ENCODE data around the gene SCAMP1. TPM values are rescaled to one million over a fixed set of nuclear protein-coding genes. Genes with fewer than 3 reads are reported as not detected.

The SCAMP1 gene
- total and polyA plus RNA-seq, 5 donors from 2014 or later = 22.1 to 44.8 (median 41.2) TPM

DNA sequence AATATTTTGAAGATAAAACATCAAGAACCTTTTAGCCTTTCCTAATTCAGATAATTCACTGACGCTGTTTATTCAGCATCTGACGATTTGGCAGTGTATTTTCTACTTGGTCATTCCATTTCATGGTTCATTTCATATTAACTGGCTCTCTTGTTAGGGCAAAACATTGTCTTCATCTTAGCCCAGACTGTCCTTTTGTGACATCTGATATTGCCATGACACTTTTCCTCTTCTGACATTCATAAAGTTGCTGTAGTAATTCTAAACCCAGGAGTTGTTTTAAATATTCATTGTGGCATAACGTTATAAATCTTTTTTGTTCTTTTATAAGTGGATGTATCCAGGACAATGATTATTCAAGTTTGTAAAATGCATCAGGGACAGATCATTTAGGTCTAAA, 1.8 kb downstream of the SCAMP1 start:
- Mint-ChIP-seq H3K36me3 (no peaks in the 10 kb centered on the region), H3K27me3 (no peaks in the 10 kb centered on the region), H3K9me3 (peaks cover 0 to 2% (median 0%) of the 10 kb centered on the region in 7 donors), H3K27ac (peak overlapping the region in 2 of 3 donors; percentile 1 to 59), H3K4me3 (peak overlapping the region; percentile 97 to 98 (median 98)), H3K4me1 (peaks cover 33 to 70% (median 56%) of the 10 kb centered on the region in 4 donors)
- no peaks in the 10 kb centered on the region for H3K27me3 ChIP-seq (ENCODE audit: control insufficient read depth, insufficient read depth, low read length)
- peak overlapping the region; percentile 86 for H3K4me3 ChIP-seq (ENCODE audit: low read depth, low read length)
- no peaks in the 10 kb centered on the region for H3K9me3 ChIP-seq (ENCODE audit: control insufficient read depth in 2 of 2, low read length in 2 of 2)
- no peaks in the 10 kb centered on the region for H3K36me3 ChIP-seq (ENCODE audit: control insufficient read depth, insufficient read depth, low read length)
- no peak for ATAC-seq (ENCODE audit: low read depth in 2 of 2)
- no peak for DNase-seq
- H3K4me1 ChIP-seq (ENCODE audit: control insufficient read depth, insufficient read depth, low read length, poor library complexity, severe bottlenecking) = peaks cover 29% of the 10 kb centered on the region
- H3K27ac ChIP-seq (ENCODE audit: insufficient read depth, low read length, poor library complexity, severe bottlenecking) = no peak overlapping the region

DNA sequence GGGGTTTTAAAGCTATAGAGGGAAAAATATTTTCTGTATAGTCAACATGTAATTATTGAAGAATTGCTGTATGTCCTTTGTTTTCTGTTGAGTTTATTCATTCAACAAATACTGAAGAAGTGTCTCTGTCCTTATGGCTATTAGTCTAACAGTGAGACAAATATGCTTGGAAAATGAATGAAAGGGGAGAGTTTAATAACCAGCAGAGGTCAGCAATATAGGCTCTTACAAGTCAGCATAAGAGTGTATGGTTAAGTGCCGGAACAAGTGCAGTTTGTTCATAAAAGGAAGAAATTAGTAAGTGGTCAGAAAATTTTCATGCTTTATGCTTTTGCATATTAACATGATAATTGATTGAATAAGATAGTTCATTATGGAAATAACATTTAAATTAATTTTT, 3.6 kb downstream of the SCAMP1 start:
- no peak for ATAC-seq (ENCODE audit: low read depth in 2 of 2)
- Mint-ChIP-seq H3K36me3 (no peaks in the 10 kb centered on the region), H3K9me3 (no peaks in the 10 kb centered on the region), H3K4me1 (peaks cover 36 to 73% (median 54%) of the 10 kb centered on the region in 4 donors), H3K4me3 (peak overlapping the region in 2 of 4 donors; percentile 42 to 90), H3K27ac (no peak overlapping the region), H3K27me3 (no peaks in the 10 kb centered on the region)
- H3K4me1 ChIP-seq (ENCODE audit: control insufficient read depth, insufficient read depth, low read length, poor library complexity, severe bottlenecking) = peaks cover 19% of the 10 kb centered on the region
- no peak overlapping the region for H3K27ac ChIP-seq (ENCODE audit: insufficient read depth, low read length, poor library complexity, severe bottlenecking)
- no peak overlapping the region for H3K4me3 ChIP-seq (ENCODE audit: low read depth, low read length)
- H3K27me3 ChIP-seq (ENCODE audit: control insufficient read depth, insufficient read depth, low read length) = no peaks in the 10 kb centered on the region
- H3K9me3 ChIP-seq (ENCODE audit: control insufficient read depth in 2 of 2, low read length in 2 of 2) = no peaks in the 10 kb centered on the region
- H3K36me3 ChIP-seq (ENCODE audit: control insufficient read depth, insufficient read depth, low read length) = no peaks in the 10 kb centered on the region
- no peak for DNase-seq

DNA sequence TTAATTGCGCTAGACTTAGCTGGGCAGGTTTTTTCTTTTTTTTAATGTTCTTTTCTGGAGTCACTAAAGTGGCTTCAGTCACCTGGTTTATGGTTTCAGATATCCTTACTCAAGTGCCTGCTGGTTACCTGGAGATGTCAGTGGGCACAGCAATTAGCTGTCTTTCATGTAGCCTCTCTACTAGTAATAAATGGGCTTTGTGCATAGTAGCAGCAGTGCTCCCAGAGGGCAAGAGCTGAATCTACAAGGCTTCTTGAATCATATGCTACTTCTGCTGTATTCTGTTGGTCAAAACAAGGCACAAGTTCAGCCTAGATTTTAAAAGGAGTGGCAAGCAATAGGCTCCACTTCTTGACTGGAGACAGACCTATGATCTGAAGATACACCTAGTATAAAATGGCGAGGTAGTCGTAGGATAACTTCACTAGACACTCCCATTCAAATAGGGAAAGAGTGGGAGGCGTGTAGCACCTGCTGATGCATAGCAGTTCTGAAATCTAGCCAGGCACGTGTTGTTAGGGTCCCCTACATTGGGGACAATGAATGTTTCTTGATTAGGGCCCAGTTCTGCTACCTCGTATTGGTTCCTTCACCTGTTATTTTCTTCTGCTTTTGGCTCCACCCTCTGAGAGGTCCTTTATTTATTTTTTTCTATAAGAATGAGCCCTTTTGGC, 7.0 kb downstream of the SCAMP1 start:
- ATAC-seq (ENCODE audit: low read depth in 2 of 2) (no peak), DNase-seq (peak in 1 of 3 donors; percentile 18)
- no peaks in the 10 kb centered on the region for H3K36me3 Mint-ChIP-seq
- H3K27me3 ChIP-seq (ENCODE audit: control insufficient read depth, insufficient read depth, low read length) = no peaks in the 10 kb centered on the region
- H3K36me3 ChIP-seq (ENCODE audit: control insufficient read depth, insufficient read depth, low read length) = no peaks in the 10 kb centered on the region
- peak overlapping the region in 2 of 4 donors; percentile 1 to 7 for H3K4me3 Mint-ChIP-seq
- H3K27ac Mint-ChIP-seq = peak overlapping the region in 1 of 3 donors; percentile 0
- no peaks in the 10 kb centered on the region for H3K27me3 Mint-ChIP-seq
- no peak overlapping the region for H3K4me3 ChIP-seq (ENCODE audit: low read depth, low read length)
- no peak overlapping the region for H3K27ac ChIP-seq (ENCODE audit: insufficient read depth, low read length, poor library complexity, severe bottlenecking)
- no peaks in the 10 kb centered on the region for H3K4me1 ChIP-seq (ENCODE audit: control insufficient read depth, insufficient read depth, low read length, poor library complexity, severe bottlenecking)
- H3K4me1 Mint-ChIP-seq = peaks cover 37 to 72% (median 53%) of the 10 kb centered on the region in 4 donors
- H3K9me3 ChIP-seq (ENCODE audit: control insufficient read depth in 2 of 2, low read length in 2 of 2) = no peaks in the 10 kb centered on the region
- no peaks in the 10 kb centered on the region for H3K9me3 Mint-ChIP-seq

DNA sequence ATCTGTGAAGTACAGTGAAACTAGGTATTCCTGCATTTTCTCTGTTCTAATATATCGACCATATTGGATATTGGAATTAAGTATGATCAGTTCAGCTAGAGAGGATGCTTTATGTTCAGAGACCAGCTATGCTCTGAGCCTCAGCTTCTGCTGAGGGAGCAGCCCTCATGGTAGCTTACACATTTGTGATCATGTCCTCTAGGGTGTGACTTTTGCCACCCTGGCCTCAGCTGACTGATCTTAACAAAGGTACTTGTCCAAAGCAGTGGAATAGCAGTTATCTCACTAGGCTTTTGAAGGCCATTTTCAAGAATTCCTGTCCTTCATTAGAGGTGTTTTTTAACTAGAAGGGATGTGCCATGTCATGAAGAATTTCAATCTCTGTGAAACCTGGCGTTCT, 9.3 kb downstream of the SCAMP1 start:
- no peak overlapping the region for H3K4me3 ChIP-seq (ENCODE audit: low read depth, low read length)
- no peaks in the 10 kb centered on the region for H3K36me3 Mint-ChIP-seq
- H3K27ac ChIP-seq (ENCODE audit: insufficient read depth, low read length, poor library complexity, severe bottlenecking) = no peak overlapping the region
- no peaks in the 10 kb centered on the region for H3K9me3 ChIP-seq (ENCODE audit: control insufficient read depth in 2 of 2, low read length in 2 of 2)
- no peak overlapping the region for H3K27ac Mint-ChIP-seq
- no peaks in the 10 kb centered on the region for H3K27me3 ChIP-seq (ENCODE audit: control insufficient read depth, insufficient read depth, low read length)
- H3K9me3 Mint-ChIP-seq = no peaks in the 10 kb centered on the region
- no peak overlapping the region for H3K4me3 Mint-ChIP-seq
- no peaks in the 10 kb centered on the region for H3K36me3 ChIP-seq (ENCODE audit: control insufficient read depth, insufficient read depth, low read length)
- H3K27me3 Mint-ChIP-seq = no peaks in the 10 kb centered on the region
- ATAC-seq (ENCODE audit: low read depth in 2 of 2) (no peak), DNase-seq (no peak)
- H3K4me1 Mint-ChIP-seq = peaks cover 36 to 64% (median 46%) of the 10 kb centered on the region in 4 donors
- no peaks in the 10 kb centered on the region for H3K4me1 ChIP-seq (ENCODE audit: control insufficient read depth, insufficient read depth, low read length, poor library complexity, severe bottlenecking)

DNA sequence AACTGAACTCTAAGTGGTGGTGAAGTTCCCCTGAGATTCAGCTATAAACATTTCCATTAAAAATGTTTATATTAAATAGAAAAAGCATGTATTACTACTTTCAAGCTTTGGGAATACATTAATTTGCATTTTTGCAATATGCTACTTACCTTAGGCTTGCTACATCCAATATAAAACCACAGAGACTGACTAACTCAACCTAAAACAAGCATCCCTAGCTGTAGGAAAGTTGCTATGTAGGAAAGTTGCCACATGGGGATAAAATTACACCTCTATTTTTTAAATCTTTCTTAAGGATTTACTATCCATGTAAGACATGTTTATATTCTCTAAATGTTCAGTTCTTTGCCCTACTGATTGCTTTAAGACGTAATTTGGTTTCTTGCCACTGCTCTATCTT, 12.8 kb downstream of the SCAMP1 start:
- Histone ChIP-seq H3K4me3 (ENCODE audit: low read depth, low read length) (no peak overlapping the region), H3K9me3 (ENCODE audit: control insufficient read depth in 2 of 2, low read length in 2 of 2) (no peaks in the 10 kb centered on the region), H3K27ac (ENCODE audit: insufficient read depth, low read length, poor library complexity, severe bottlenecking) (no peak overlapping the region), H3K36me3 (ENCODE audit: control insufficient read depth, insufficient read depth, low read length) (no peaks in the 10 kb centered on the region), H3K4me1 (ENCODE audit: control insufficient read depth, insufficient read depth, low read length, poor library complexity, severe bottlenecking) (no peaks in the 10 kb centered on the region), H3K27me3 (ENCODE audit: control insufficient read depth, insufficient read depth, low read length) (no peaks in the 10 kb centered on the region)
- H3K27me3 Mint-ChIP-seq = no peaks in the 10 kb centered on the region
- peaks cover 4% of the 10 kb centered on the region for H3K36me3 Mint-ChIP-seq
- H3K4me3 Mint-ChIP-seq = no peak overlapping the region
- H3K4me1 Mint-ChIP-seq = peaks cover 29 to 64% (median 48%) of the 10 kb centered on the region in 4 donors
- ATAC-seq (ENCODE audit: low read depth in 2 of 2) = no peak
- DNase-seq = no peak
- H3K9me3 Mint-ChIP-seq = no peaks in the 10 kb centered on the region
- no peak overlapping the region for H3K27ac Mint-ChIP-seq

DNA sequence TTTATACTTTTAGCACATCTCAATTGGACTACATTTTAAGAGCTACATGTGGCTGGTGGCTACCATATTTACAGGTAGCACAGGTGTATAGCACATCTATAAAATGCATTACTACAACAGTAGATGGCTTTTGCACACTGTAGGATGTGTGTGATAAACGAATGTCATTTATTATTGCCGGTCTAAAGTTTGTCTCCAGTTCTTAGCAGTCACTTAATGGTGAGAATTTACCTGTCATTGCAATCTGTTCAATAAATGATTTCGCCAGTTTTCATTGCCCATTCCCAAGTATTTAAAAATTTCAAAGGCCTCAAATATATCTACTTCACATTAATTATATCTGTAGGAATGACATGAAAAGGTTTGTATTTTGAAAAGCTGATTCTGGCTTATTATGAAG, 15.9 kb downstream of the SCAMP1 start:
- no peaks in the 10 kb centered on the region for H3K27me3 ChIP-seq (ENCODE audit: control insufficient read depth, insufficient read depth, low read length)
- H3K27me3 Mint-ChIP-seq = no peaks in the 10 kb centered on the region
- H3K27ac Mint-ChIP-seq = no peak overlapping the region
- no peaks in the 10 kb centered on the region for H3K36me3 ChIP-seq (ENCODE audit: control insufficient read depth, insufficient read depth, low read length)
- H3K27ac ChIP-seq (ENCODE audit: insufficient read depth, low read length, poor library complexity, severe bottlenecking) = no peak overlapping the region
- DNase-seq (no peak), ATAC-seq (ENCODE audit: low read depth in 2 of 2) (no peak)
- no peak overlapping the region for H3K4me3 Mint-ChIP-seq
- no peaks in the 10 kb centered on the region for H3K9me3 ChIP-seq (ENCODE audit: control insufficient read depth in 2 of 2, low read length in 2 of 2)
- peaks cover 7% of the 10 kb centered on the region for H3K36me3 Mint-ChIP-seq
- H3K4me1 ChIP-seq (ENCODE audit: control insufficient read depth, insufficient read depth, low read length, poor library complexity, severe bottlenecking) = no peaks in the 10 kb centered on the region
- H3K4me3 ChIP-seq (ENCODE audit: low read depth, low read length) = no peak overlapping the region
- H3K4me1 Mint-ChIP-seq = peaks cover 21 to 47% (median 45%) of the 10 kb centered on the region in 4 donors
- no peaks in the 10 kb centered on the region for H3K9me3 Mint-ChIP-seq

DNA sequence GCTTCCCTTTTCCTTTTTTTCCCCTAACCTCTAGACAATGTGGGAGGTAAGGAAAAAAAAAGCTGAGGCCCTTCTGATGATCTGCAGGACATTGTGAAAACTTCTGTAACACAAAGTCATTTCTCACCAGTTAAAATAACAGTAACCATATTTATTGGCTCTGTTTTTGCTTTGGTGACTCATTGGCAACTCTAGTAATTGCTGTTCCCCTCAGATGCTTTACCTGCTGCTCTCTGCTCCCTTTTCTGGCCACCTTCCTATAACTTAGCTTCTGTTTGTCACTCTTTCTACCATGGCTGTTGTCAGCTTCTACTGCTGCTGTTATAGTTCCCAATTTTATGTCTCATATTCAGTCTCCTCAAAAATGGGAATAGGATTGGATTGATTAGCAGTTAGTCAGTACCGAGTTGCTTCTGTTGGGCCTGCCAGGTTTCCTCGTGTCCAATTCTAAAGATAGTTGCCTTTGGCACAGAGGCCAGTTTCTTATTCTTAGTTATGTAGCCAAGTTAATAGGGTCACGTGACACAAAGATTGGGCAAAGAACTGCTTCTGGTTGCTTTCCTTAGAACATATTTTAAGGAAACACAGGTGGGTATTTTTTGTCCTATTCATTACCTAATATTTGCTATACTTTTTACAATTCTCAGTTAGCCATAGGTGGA, 16.8 kb downstream of the SCAMP1 start:
- H3K4me1 Mint-ChIP-seq = peaks cover 21 to 50% (median 42%) of the 10 kb centered on the region in 4 donors
- DNase-seq = no peak
- Histone ChIP-seq H3K4me1 (ENCODE audit: control insufficient read depth, insufficient read depth, low read length, poor library complexity, severe bottlenecking) (no peaks in the 10 kb centered on the region), H3K4me3 (ENCODE audit: low read depth, low read length) (no peak overlapping the region), H3K36me3 (ENCODE audit: control insufficient read depth, insufficient read depth, low read length) (no peaks in the 10 kb centered on the region), H3K27ac (ENCODE audit: insufficient read depth, low read length, poor library complexity, severe bottlenecking) (no peak overlapping the region), H3K27me3 (ENCODE audit: control insufficient read depth, insufficient read depth, low read length) (no peaks in the 10 kb centered on the region), H3K9me3 (ENCODE audit: control insufficient read depth in 2 of 2, low read length in 2 of 2) (no peaks in the 10 kb centered on the region)
- no peak overlapping the region for H3K27ac Mint-ChIP-seq
- H3K27me3 Mint-ChIP-seq = no peaks in the 10 kb centered on the region
- ATAC-seq (ENCODE audit: low read depth in 2 of 2) = no peak
- H3K9me3 Mint-ChIP-seq = peaks cover 0 to 3% (median 0%) of the 10 kb centered on the region in 7 donors
- no peak overlapping the region for H3K4me3 Mint-ChIP-seq
- peaks cover 12% of the 10 kb centered on the region for H3K36me3 Mint-ChIP-seq

DNA sequence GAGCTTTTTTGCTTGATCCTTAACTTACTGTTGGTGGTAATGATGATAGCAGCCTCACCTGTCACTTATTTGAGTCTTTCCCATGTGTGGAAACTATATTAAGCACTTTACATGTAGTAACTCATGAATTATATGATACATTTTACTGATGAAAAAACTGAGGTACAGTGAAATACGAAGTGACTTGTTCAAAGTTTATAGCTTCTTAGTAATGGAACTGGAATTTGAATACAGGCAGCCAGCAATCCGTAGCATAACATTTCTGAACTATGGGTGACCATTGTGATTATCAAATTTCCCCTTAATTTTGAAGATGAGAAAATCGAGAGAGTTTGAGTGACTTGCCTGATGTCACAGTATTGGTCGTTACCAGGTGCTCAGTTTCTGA, 17.3 kb downstream of the SCAMP1 start:
- ATAC-seq (ENCODE audit: low read depth in 2 of 2) (no peak), DNase-seq (no peak)
- H3K4me1 Mint-ChIP-seq = peaks cover 23 to 50% (median 41%) of the 10 kb centered on the region in 4 donors
- no peak overlapping the region for H3K27ac Mint-ChIP-seq
- no peaks in the 10 kb centered on the region for H3K36me3 ChIP-seq (ENCODE audit: control insufficient read depth, insufficient read depth, low read length)
- peaks cover 0 to 3% (median 0%) of the 10 kb centered on the region in 7 donors for H3K9me3 Mint-ChIP-seq
- no peak overlapping the region for H3K27ac ChIP-seq (ENCODE audit: insufficient read depth, low read length, poor library complexity, severe bottlenecking)
- H3K4me1 ChIP-seq (ENCODE audit: control insufficient read depth, insufficient read depth, low read length, poor library complexity, severe bottlenecking) = no peaks in the 10 kb centered on the region
- no peak overlapping the region for H3K4me3 ChIP-seq (ENCODE audit: low read depth, low read length)
- H3K9me3 ChIP-seq (ENCODE audit: control insufficient read depth in 2 of 2, low read length in 2 of 2) = no peaks in the 10 kb centered on the region
- no peaks in the 10 kb centered on the region for H3K27me3 ChIP-seq (ENCODE audit: control insufficient read depth, insufficient read depth, low read length)
- H3K4me3 Mint-ChIP-seq = no peak overlapping the region
- H3K27me3 Mint-ChIP-seq = no peaks in the 10 kb centered on the region
- peaks cover 12% of the 10 kb centered on the region for H3K36me3 Mint-ChIP-seq

Measured in CD4-positive, CD25-positive, alpha-beta regulatory T cell (primary cell).